IPS DF 4.7 (cell line): Measurements from ENCODE around the gene WDR41.
"Not testable (repeated sequence)": the region's sequence is repeated elsewhere in the genome, so short reads cannot be mapped to it uniquely, and the experiment has no call there.

ENCODE experiments used
- DNase-seq: peaks from one replicate; pipeline ENCODE4 v3.0.0-alpha.2; 2013; ENCODE audit warnings: low spot score; ENCODE audit errors: extremely low read depth

The WDR41 gene

GRCh38 chr5:77409870-77410621 lies 82.1 kb downstream of the WDR41 start:
- no peak for DNase-seq

GRCh38 chr5:77407152-77407551 lies 85.0 kb downstream of the WDR41 start:
- no peak for DNase-seq

- DNase-seq, result no peak
Measured at GRCh38 chr5:77402796-77403195, 89.3 kb downstream of the WDR41 start.

- DNase-seq, result no peak
Measured at GRCh38 chr5:77400645-77401044, 91.5 kb downstream of the WDR41 start.

- DNase-seq, result no peak
Measured at GRCh38 chr5:77398896-77399295, 93.2 kb downstream of the WDR41 start.

- DNase-seq, result no peak
Measured at GRCh38 chr5:77398458-77398857, 93.7 kb downstream of the WDR41 start.

GRCh38 chr5:77397686-77398292 lies 94.3 kb downstream of the WDR41 start:
- DNase-seq, result no peak

GRCh38 chr5:77396017-77396416 lies 96.1 kb downstream of the WDR41 start:
- DNase-seq, result no peak

GRCh38 chr5:77394064-77394715 lies 97.9 kb downstream of the WDR41 start:
- DNase-seq, result no peak

- no peak for DNase-seq
Measured at GRCh38 chr5:77391240-77391765, 100.8 kb downstream of the WDR41 start.

- no peak for DNase-seq
Measured at GRCh38 chr5:77390795-77391194, 101.3 kb downstream of the WDR41 start.

- DNase-seq, result no peak
Measured at GRCh38 chr5:77390221-77390620, 101.9 kb downstream of the WDR41 start.

GRCh38 chr5:77389746-77390145 lies 102.4 kb downstream of the WDR41 start:
- no peak for DNase-seq

- DNase-seq, result not testable (repeated sequence)
Measured at GRCh38 chr5:77386340-77386739, 105.8 kb downstream of the WDR41 start.

GRCh38 chr5:77383336-77383735 lies 108.8 kb downstream of the WDR41 start:
- DNase-seq, result not testable (repeated sequence)
